ENCODE data around the gene THAP7. TPM values are rescaled to one million over a fixed set of nuclear protein-coding genes. Genes with fewer than 3 reads are reported as not detected.

THAP7 gene
- total and polyA plus RNA-seq, 2 of the 4 experiments (the other 2 are of a cell fraction): 14.2 to 19.8 TPM

GRCh38 chr22:20960609-20961008, 41.3 kb downstream of the THAP7 start:
- H3K4me2 ChIP-seq (ENCODE audit: low read depth, low read length): no peak overlapping the region
- no peak overlapping the region for H4K8ac ChIP-seq (ENCODE audit: low read depth in 2 of 2, low read length in 2 of 2)
- no TSS peak for BruUV-seq (replicated peaks)
- peaks cover 6% of the 10 kb centered on the region; the same call in 1 of the 2 replicates for H3K4me1 ChIP-seq (ENCODE audit: control insufficient read depth, insufficient read depth, low read length)
- ATAC-seq (ENCODE audit: low read depth) (no peak), DNase-seq (no peak)
- no peak overlapping the region for H2AFZ ChIP-seq (replicated peaks; ENCODE audit: low read length, poor library complexity)
- H3K27me3 ChIP-seq (ENCODE audit: control insufficient read depth, insufficient read depth, low read length): peaks cover 24% of the 10 kb centered on the region
- no CpG with 5 or more reads among the region's 4 CpGs for WGBS, 2 experiments (ENCODE audit: extremely low coverage in 2 of 2, insufficient read length in 1 of 2)
- no peak overlapping the region for H2BK5ac ChIP-seq (ENCODE audit: low read depth, low read length, poor library complexity, severe bottlenecking)
- H3K23ac ChIP-seq (ENCODE audit: low read depth, low read length): no peak overlapping the region; the same call in 1 of the 2 replicates
- no peak overlapping the region for H2AK5ac ChIP-seq (ENCODE audit: low read depth, low read length)
- H3K14ac ChIP-seq (replicated peaks; ENCODE audit: low read depth, low read length): no peak overlapping the region
- dilution Hi-C loops (cut with HindIII; ENCODE audit: low sequenced_read_pairs, unreplicated experiment): no loop called here
- H2BK20ac ChIP-seq (ENCODE audit: low read depth, low read length): no peak overlapping the region
- no peak overlapping the region for H4K91ac ChIP-seq (ENCODE audit: insufficient read depth, low read depth, low read length)
- H4K5ac ChIP-seq (ENCODE audit: low read depth, low read length): no peak overlapping the region
- in situ Hi-C loops (cut with MboI; ENCODE audit: low sequenced_read_pairs): no loop called here
- H2BK15ac ChIP-seq (ENCODE audit: low read depth, low read length): no peak overlapping the region
- no peak overlapping the region for H3K18ac ChIP-seq (ENCODE audit: low read depth, low read length)
- no peak overlapping the region for H2AK9ac ChIP-seq (replicated peaks; ENCODE audit: low read depth, low read length, poor library complexity)
- peaks cover 11% of the 10 kb centered on the region; the same call in 1 of the 2 replicates for H4K20me1 ChIP-seq (ENCODE audit: insufficient read depth, low read length)
- POLR2A ChIA-PET (ENCODE audit: unreplicated experiment): no interaction called here
- no peaks in the 10 kb centered on the region for H3K9me3 ChIP-seq (ENCODE audit: control insufficient read depth, insufficient read depth, low read length)
- TF ChIP-seq NFE2L2 (IDR thresholded peaks at IDR 0.05; ENCODE audit: low read depth, low read length): no peak
- TF ChIP-seq MAZ (IDR thresholded peaks at IDR 0.05; ENCODE audit: borderline replicate concordance, low read depth, low read length): no peak
- TF ChIP-seq BHLHE40 (IDR thresholded peaks at IDR 0.05; ENCODE audit: low read depth, low read length): no peak
- TF ChIP-seq RFX5 (IDR thresholded peaks at IDR 0.05; ENCODE audit: low read depth, low read length): no peak
- no peak for TF ChIP-seq FOS (IDR thresholded peaks at IDR 0.05; ENCODE audit: low read depth, low read length)
- TF ChIP-seq RAD21 (IDR thresholded peaks at IDR 0.05; ENCODE audit: low read length): no peak
- TF ChIP-seq ELK1 (IDR thresholded peaks at IDR 0.05; ENCODE audit: borderline replicate concordance, low read depth, low read length): no peak
- TF ChIP-seq CTCF (conservative IDR thresholded peaks at IDR 0.05; ENCODE audit: low read depth, low read length): no peak
- no peak for TF ChIP-seq RCOR1 (IDR thresholded peaks at IDR 0.05; ENCODE audit: insufficient replicate concordance, low read length)
- no peak for TF ChIP-seq CEBPB (IDR thresholded peaks at IDR 0.05; ENCODE audit: low read depth, low read length)
- no peak for TF ChIP-seq MXI1 (IDR thresholded peaks at IDR 0.05; ENCODE audit: borderline replicate concordance, low read depth, low read length)
- no peak for TF ChIP-seq POLR2A (IDR thresholded peaks at IDR 0.05; ENCODE audit: low read depth, low read length)
- TF ChIP-seq SMC3 (IDR thresholded peaks at IDR 0.05; ENCODE audit: low read depth, low read length): no peak
- no peak for TF ChIP-seq MAFK (IDR thresholded peaks at IDR 0.05; ENCODE audit: low read depth, low read length)
- no peak for TF ChIP-seq CHD1 (IDR thresholded peaks at IDR 0.05; ENCODE audit: low read depth, low read length)
- no peak for TF ChIP-seq USF2 (IDR thresholded peaks at IDR 0.05; ENCODE audit: low read depth, low read length)
- no peak overlapping the region for H3K9ac ChIP-seq (ENCODE audit: low read depth, low read length)
- no peak overlapping the region for H3K56ac ChIP-seq (ENCODE audit: extremely low read depth, insufficient read depth, low read length)
- intact Hi-C loops (cut with micrococcal nuclease): no loop called here
- H3K27ac ChIP-seq (ENCODE audit: insufficient read depth, low read length): no peak overlapping the region
- H3K4me3 ChIP-seq (ENCODE audit: insufficient read depth, low read depth, low read length): no peak overlapping the region
- CTCF ChIA-PET: interaction anchor here (0.7 kb wide), 1 partner anchor 1868 kb away, joined by 3 read pairs; no protein-coding TSS in a partner anchor
- 0 out of 2 replicates have a peak, but pooled peaks cover 7% of the 10 kb centered on the region for H3K9me1 ChIP-seq (ENCODE audit: insufficient read depth, low read length)
- no peaks in the 10 kb centered on the region for H3K36me3 ChIP-seq (ENCODE audit: control insufficient read depth, insufficient read depth, low read length)
- H2BK120ac ChIP-seq (ENCODE audit: low read depth, low read length): no peak overlapping the region
- H3K4ac ChIP-seq (ENCODE audit: low read depth, low read length): no peak overlapping the region
- peaks cover 0 to 13% of the 10 kb centered on the region in 2 experiments; a peak in 2 of 4 replicates for H3K79me1 ChIP-seq (ENCODE audit: low read depth in 1 of 2, low read length in 2 of 2)
